BLaER1 treated with 17β-estradiol and CSF1 and Interleukin-3, amounts not matched to agents 10 nM and 100 nM (cell line): ENCODE measurements around the gene RBM26.
"Not testable (repeated sequence)": the region's sequence is repeated elsewhere in the genome, so short reads cannot be mapped to it uniquely, and the experiment has no call there.

ENCODE experiments used
- H3K27ac ChIP-seq, 11 experiments: shearing (Covaris generic); formaldehyde crosslinking; 2 replicates each; pipeline ENCODE4 v1.8.1; 2022
- H3K27me3 ChIP-seq, 11 experiments: shearing (Covaris generic); formaldehyde crosslinking; 2 replicates each; pipeline ENCODE4 v1.8.1; 2022
- H3K36me3 ChIP-seq, 11 experiments: shearing (Covaris generic); formaldehyde crosslinking; 2 replicates each; pipeline ENCODE4 v1.8.1; 2022
- H3K4me1 ChIP-seq, 10 experiments: shearing (Covaris generic); formaldehyde crosslinking; 2 replicates each; pipeline ENCODE4 v1.8.1; 2022
- H3K4me2 ChIP-seq, 11 experiments: shearing (Covaris generic); formaldehyde crosslinking; 2 replicates each; pipeline ENCODE4 v1.8.1; 2022
- H3K4me3 ChIP-seq, 10 experiments: shearing (Covaris generic); formaldehyde crosslinking; 2 replicates each; pipeline ENCODE4 v1.8.1; 2022
- H3K9ac ChIP-seq, 11 experiments: shearing (Covaris generic); formaldehyde crosslinking; 2 replicates each; pipeline ENCODE4 v1.8.1; 2022
- H3K9me3 ChIP-seq, 11 experiments: shearing (Covaris generic); formaldehyde crosslinking; replicated peaks in 1 of 11; 2 replicates each; pipeline ENCODE4 v1.8.1; 2022
- H4K20me1 ChIP-seq, 11 experiments: shearing (Covaris generic); formaldehyde crosslinking; 2 replicates each; pipeline ENCODE4 v1.8.1; 2022
- Cebpa-rat ChIP-seq, 11 experiments: shearing (Covaris generic); IDR thresholded peaks; 2 replicates each; pipeline ENCODE4 v1.8.1; 2022

Gene RBM26

GRCh38 chr13:79295906-79296706, 109.9 kb downstream of the RBM26 start:
- Histone ChIP-seq H3K27me3 (no peaks in the 10 kb centered on the region), H3K4me3 (no peak overlapping the region), H3K4me1 (no peaks in the 10 kb centered on the region), H3K4me2 (no peak overlapping the region), H3K9ac (no peak overlapping the region), H3K27ac (no peak overlapping the region), H3K9me3 (peaks cover 0 to 12% (median 5%) of the 10 kb centered on the region in 11 experiments; a peak in 6 of 22 replicates), H3K36me3 (no peaks in the 10 kb centered on the region), H4K20me1 (no peaks in the 10 kb centered on the region)
- no peak for TF ChIP-seq Cebpa-rat (IDR thresholded peaks at IDR 0.05)

- Histone ChIP-seq H4K20me1 (no peaks in the 10 kb centered on the region), H3K4me3 (no peak overlapping the region), H3K4me2 (no peak overlapping the region), H3K36me3 (no peaks in the 10 kb centered on the region), H3K4me1 (no peaks in the 10 kb centered on the region), H3K9me3 (no peaks in the 10 kb centered on the region), H3K9ac (no peak overlapping the region), H3K27me3 (no peaks in the 10 kb centered on the region), H3K27ac (no peak overlapping the region)
- no peak for TF ChIP-seq Cebpa-rat (IDR thresholded peaks at IDR 0.05)
These were observed 115.3 kb downstream of the RBM26 start for GRCh38 chr13:79290595-79291244.

GRCh38 chr13:79289571-79289970, 116.5 kb downstream of the RBM26 start:
- TF ChIP-seq Cebpa-rat (IDR thresholded peaks at IDR 0.05) = no peak

GRCh38 chr13:79287939-79288795, 117.9 kb downstream of the RBM26 start:
- no peak overlapping the region for H3K27ac ChIP-seq
- no peaks in the 10 kb centered on the region for H3K36me3 ChIP-seq
- no peak overlapping the region for H3K4me3 ChIP-seq
- H3K4me2 ChIP-seq = no peak overlapping the region
- H3K27me3 ChIP-seq = no peaks in the 10 kb centered on the region
- no peaks in the 10 kb centered on the region for H3K4me1 ChIP-seq
- no peaks in the 10 kb centered on the region for H3K9me3 ChIP-seq
- no peak for TF ChIP-seq Cebpa-rat (IDR thresholded peaks at IDR 0.05)
- H4K20me1 ChIP-seq = no peaks in the 10 kb centered on the region
- H3K9ac ChIP-seq = no peak overlapping the region

More at GRCh38 chr13:79289571-79289970, 116.5 kb downstream of the RBM26 start:
- no peaks in the 10 kb centered on the region for H3K27me3 ChIP-seq
- H3K4me2 ChIP-seq = no peak overlapping the region
- no peaks in the 10 kb centered on the region for H3K36me3 ChIP-seq
- no peak overlapping the region for H3K4me3 ChIP-seq
- H3K9me3 ChIP-seq = no peaks in the 10 kb centered on the region
- no peaks in the 10 kb centered on the region for H3K4me1 ChIP-seq
- no peak overlapping the region for H3K9ac ChIP-seq
- H4K20me1 ChIP-seq = no peaks in the 10 kb centered on the region
- H3K27ac ChIP-seq = no peak overlapping the region

GRCh38 chr13:79285159-79285558, 120.9 kb downstream of the RBM26 start:
- peaks cover 0 to 4% (median 0%) of the 10 kb centered on the region in 10 experiments; a peak in 1 of 20 replicates for H3K4me1 ChIP-seq
- TF ChIP-seq Cebpa-rat (IDR thresholded peaks at IDR 0.05) = no peak
- no peak overlapping the region for H3K4me3 ChIP-seq
- H3K9ac ChIP-seq = no peak overlapping the region
- no peaks in the 10 kb centered on the region for H3K9me3 ChIP-seq
- no peaks in the 10 kb centered on the region for H4K20me1 ChIP-seq
- H3K4me2 ChIP-seq = no peak overlapping the region
- no peaks in the 10 kb centered on the region for H3K27me3 ChIP-seq
- H3K27ac ChIP-seq = no peak overlapping the region
- no peaks in the 10 kb centered on the region for H3K36me3 ChIP-seq

- Histone ChIP-seq H3K9ac (no peak overlapping the region), H3K9me3 (no peaks in the 10 kb centered on the region), H3K4me3 (no peak overlapping the region), H3K27me3 (no peaks in the 10 kb centered on the region), H3K36me3 (no peaks in the 10 kb centered on the region), H3K4me2 (no peak overlapping the region), H4K20me1 (no peaks in the 10 kb centered on the region), H3K27ac (no peak overlapping the region), H3K4me1 (peaks cover 0 to 4% (median 0%) of the 10 kb centered on the region in 10 experiments; a peak in 1 of 20 replicates)
- TF ChIP-seq Cebpa-rat (IDR thresholded peaks at IDR 0.05) = no peak
These were observed 122.3 kb downstream of the RBM26 start for GRCh38 chr13:79283742-79284141.

DNA sequence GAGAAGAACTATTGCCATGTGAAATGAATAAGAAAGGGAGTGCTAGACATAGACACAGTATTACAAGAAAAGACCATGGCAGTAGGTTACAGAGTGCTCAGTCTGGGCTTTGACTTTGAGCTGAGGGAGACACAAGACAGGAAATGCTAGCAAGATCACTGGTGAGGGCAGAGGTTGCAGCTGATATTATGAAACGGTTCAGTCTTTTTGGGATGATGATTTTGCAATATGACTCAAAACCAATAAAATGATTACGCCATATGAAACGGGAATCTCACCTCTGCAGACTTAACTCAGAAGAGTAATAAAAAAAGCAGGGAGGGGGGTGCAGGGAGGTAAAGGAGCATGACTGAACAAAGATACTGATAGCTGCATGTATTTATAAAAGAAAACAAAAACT, 123.1 kb downstream of the RBM26 start:
- no peak overlapping the region for H3K4me2 ChIP-seq
- H3K4me1 ChIP-seq = peaks cover 0 to 4% (median 0%) of the 10 kb centered on the region in 10 experiments; a peak in 1 of 20 replicates
- no peaks in the 10 kb centered on the region for H3K27me3 ChIP-seq

DNA sequence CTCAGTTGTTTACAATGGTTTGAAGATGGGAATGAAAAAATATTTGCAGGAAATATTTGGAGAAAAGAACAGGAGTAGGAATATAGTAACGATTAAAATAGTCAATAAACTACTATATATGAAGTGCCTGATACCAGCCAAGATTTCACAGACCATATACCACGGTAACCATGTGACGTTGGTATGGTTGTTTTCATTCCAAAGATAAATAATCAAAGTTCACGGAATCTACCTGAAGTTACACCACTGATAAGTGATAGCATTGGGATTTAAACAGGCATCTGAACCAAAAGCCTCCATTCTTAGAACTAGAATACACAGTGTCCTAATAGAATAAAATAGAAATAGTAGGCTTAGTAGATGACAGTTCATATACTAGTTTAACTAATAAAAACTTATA, 123.5 kb downstream of the RBM26 start:
- no peaks in the 10 kb centered on the region for H3K27me3 ChIP-seq
- TF ChIP-seq Cebpa-rat (IDR thresholded peaks at IDR 0.05) = no peak
- H4K20me1 ChIP-seq = no peaks in the 10 kb centered on the region
- H3K4me3 ChIP-seq = no peak overlapping the region
- peaks cover 0 to 4% (median 0%) of the 10 kb centered on the region in 10 experiments; a peak in 1 of 20 replicates for H3K4me1 ChIP-seq
- H3K9me3 ChIP-seq = no peaks in the 10 kb centered on the region
- no peak overlapping the region for H3K27ac ChIP-seq
- no peaks in the 10 kb centered on the region for H3K36me3 ChIP-seq
- no peak overlapping the region for H3K4me2 ChIP-seq
- H3K9ac ChIP-seq = no peak overlapping the region

More for the DNA sequence above, 123.1 kb downstream of the RBM26 start:
- H3K27ac ChIP-seq = no peak overlapping the region
- H3K4me3 ChIP-seq = no peak overlapping the region
- TF ChIP-seq Cebpa-rat (IDR thresholded peaks at IDR 0.05) = peak in 3 of 11 experiments; percentile 18 to 30 (median 24); a peak in 1 of 22 replicates
- H4K20me1 ChIP-seq = no peaks in the 10 kb centered on the region
- no peaks in the 10 kb centered on the region for H3K9me3 ChIP-seq
- no peaks in the 10 kb centered on the region for H3K36me3 ChIP-seq
- H3K9ac ChIP-seq = no peak overlapping the region

DNA sequence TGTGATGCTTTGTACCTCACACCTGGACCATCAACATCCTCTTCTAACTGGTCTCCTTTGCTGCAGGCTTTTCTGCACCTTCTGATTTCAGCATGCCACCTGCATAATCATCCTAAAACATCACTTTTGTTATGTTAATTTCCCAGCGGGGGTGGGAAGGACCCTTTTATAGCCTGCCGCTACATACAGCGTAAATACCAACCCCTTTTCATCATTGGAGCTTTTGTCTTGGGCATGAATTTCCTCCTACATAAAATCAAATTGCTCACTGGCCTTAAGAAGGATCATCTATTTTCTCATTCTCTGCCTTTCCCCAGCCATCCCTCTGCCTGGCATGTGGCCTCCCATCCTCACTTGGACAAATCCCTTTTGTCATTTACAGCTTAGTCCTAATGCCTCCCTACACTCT, 124.7 kb downstream of the RBM26 start:
- no peaks in the 10 kb centered on the region for H3K9me3 ChIP-seq
- no peak overlapping the region for H3K9ac ChIP-seq
- no peak overlapping the region for H3K27ac ChIP-seq
- no peaks in the 10 kb centered on the region for H3K27me3 ChIP-seq
- H3K4me1 ChIP-seq = peaks cover 0 to 4% (median 0%) of the 10 kb centered on the region in 10 experiments; a peak in 1 of 20 replicates
- H3K4me3 ChIP-seq = no peak overlapping the region
- TF ChIP-seq Cebpa-rat (IDR thresholded peaks at IDR 0.05) = no peak
- no peaks in the 10 kb centered on the region for H4K20me1 ChIP-seq
- no peaks in the 10 kb centered on the region for H3K36me3 ChIP-seq
- H3K4me2 ChIP-seq = no peak overlapping the region

- H3K27me3 ChIP-seq, H3K36me3 ChIP-seq, H4K20me1 ChIP-seq, H3K4me1 ChIP-seq, H3K4me2 ChIP-seq, H3K27ac ChIP-seq, H3K4me3 ChIP-seq, H3K9ac ChIP-seq, H3K9me3 ChIP-seq: not testable (repeated sequence)
These were observed 126.3 kb downstream of the RBM26 start for GRCh38 chr13:79279735-79280134.
